K562 (cell line): Measurements from ENCODE around the gene TXN2. TPM values are rescaled to one million over a fixed set of nuclear protein-coding genes. Genes with fewer than 3 reads are reported as not detected.
A peak's percentile ranks its signal among the peaks of the same experiment; 100 is the strongest.

Source experiments
- ATF1 ChIP-seq, 2 experiments: fragments of 450-650 bp in 1 of 2; IDR thresholded peaks; 2 replicates each; pipeline ENCODE4 v1.6.1; 2016; ENCODE audit warnings: missing compliant biosample characterization in 1 of 2, missing genetic modification characterization in 1 of 2
- CBFB ChIP-seq: sonication (generic); formaldehyde crosslinking; IDR thresholded peaks from 2 replicates; pipeline ENCODE4 v1.4.0; 2020; ENCODE audit warnings: mild to moderate bottlenecking, missing genetic modification reagents
- ETS2 ChIP-seq: IDR thresholded peaks from 2 replicates; pipeline ENCODE4 v1.6.1; 2016; ENCODE audit warnings: borderline replicate concordance, missing genetic modification characterization, mild to moderate bottlenecking, moderate library complexity, missing compliant biosample characterization; ENCODE audit not compliant: poor library complexity, severe bottlenecking
- HNRNPK ChIP-seq: fragments of 200-400 bp; formaldehyde crosslinking; IDR thresholded peaks from one replicate; pipeline ENCODE4 v1.6.1; 2018; ENCODE audit warnings: mild to moderate bottlenecking, low read depth, low read length; ENCODE audit not compliant: poor library complexity, severe bottlenecking
- IFI16 ChIP-seq: fragments of 250-450 bp; sonication (Bioruptor Pico); IDR thresholded peaks from 2 replicates; pipeline ENCODE4 v2.1.2; 2022; ENCODE audit warnings: mild to moderate bottlenecking, inconsistent platforms
- MAFG ChIP-seq: fragments of 450-650 bp; conservative IDR thresholded peaks from 2 replicates; pipeline ENCODE4 v1.6.1; 2016; ENCODE audit warnings: missing genetic modification characterization, missing compliant biosample characterization
- OTX1 ChIP-seq: fragments of 450-650 bp; formaldehyde crosslinking; IDR thresholded peaks from 2 replicates; pipeline ENCODE4 v1.4.0; 2022; ENCODE audit warnings: mild to moderate bottlenecking
- SP2 ChIP-seq: IDR thresholded peaks from 2 replicates; pipeline ENCODE4 v1.6.1; 2011; ENCODE audit warnings: mild to moderate bottlenecking, low read depth, low read length, moderate library complexity; ENCODE audit not compliant: poor library complexity, severe bottlenecking; ENCODE audit errors: extremely low read depth
- TARDBP ChIP-seq: fragments of 450-650 bp; IDR thresholded peaks from 2 replicates; pipeline ENCODE4 v1.6.1; 2016
- TRIM24 ChIP-seq, 2 experiments: fragments of 450-650 bp; IDR thresholded peaks; 2 replicates each; pipeline ENCODE4 v1.6.1; 2016
- ZNF224 ChIP-seq: sonication (generic); formaldehyde crosslinking; IDR thresholded peaks from 2 replicates; pipeline ENCODE4 v1.8.0; 2022; ENCODE audit warnings: mild to moderate bottlenecking, missing genetic modification reagents
- ZNF507 ChIP-seq: conservative IDR thresholded peaks from 2 replicates; pipeline ENCODE4 v1.6.1; 2017; ENCODE audit warnings: missing genetic modification characterization, missing compliant biosample characterization
- ZNF589 ChIP-seq: fragments of 200-800 bp; sonication (Bioruptor generic); IDR thresholded peaks from 2 replicates; pipeline ENCODE4 v1.6.1; 2016; ENCODE audit warnings: low read depth, missing genetic modification characterization, missing compliant biosample characterization
- ZSCAN29 ChIP-seq: fragments of 450-650 bp; IDR thresholded peaks from 2 replicates; pipeline ENCODE4 v1.6.1; 2017
- polyA plus RNA-seq, 8 experiments: library from polyadenylated mRNA; depleted of rRNA in 4 of 8; stranded (reverse) in 5 of 8; unstranded in 3 of 8; fragments of >200 nt; fragmentation: Nextera tagmentation in 2 of 8; fragmentation: Illumina TruSeq in 1 of 8; extraction: Ambion mirVana in 2 of 8; extraction: Trizol in 1 of 8; gene quantifications; 2 replicates each; pipeline versions ENCODE4 v1.2.1 to v1.2.3, GENCODE V29; 2011 to 2014; ENCODE audit warnings: inconsistent platforms in 1 of 8, missing spikeins in 1 of 8
- total RNA-seq, 7 experiments: library from RNA; depleted of rRNA in 6 of 7; stranded (reverse); fragments of >200 nt in 6 of 7; fragmentation: Illumina TruSeq in 2 of 7; extraction: Trizol in 2 of 7; gene quantifications; 2 replicates each; pipeline versions ENCODE4 v1.2.1 to v1.2.3, GENCODE V29; 2011 to 2021; ENCODE audit warnings: low replicate concordance in 1 of 7
- TF ChIP-seq, protein P1 (sequence below), 2 experiments: fragments of 150-350 bp in 1 of 2; IDR thresholded peaks; 2 replicates each; pipeline ENCODE4 v1.6.1; 2012 to 2016; ENCODE audit warnings: low read depth in 2 of 2, low read length in 2 of 2, mild to moderate bottlenecking in 1 of 2, moderate library complexity in 1 of 2
- TF ChIP-seq, protein P2 (sequence below): sonication (generic); formaldehyde crosslinking; IDR thresholded peaks from 2 replicates; pipeline ENCODE4 v1.8.1; 2023; ENCODE audit warnings: mild to moderate bottlenecking, missing genetic modification reagents, moderate library complexity
- TF ChIP-seq, protein P3 (sequence below): fragments of 250-450 bp; sonication (Bioruptor Pico); IDR thresholded peaks from 2 replicates; pipeline ENCODE4 v1.8.0; 2021; ENCODE audit warnings: mild to moderate bottlenecking, moderate library complexity
- TF ChIP-seq, protein P4 (sequence below), 2 experiments: fragments of 250-450 bp in 1 of 2; fragments of 450-650 bp in 1 of 2; sonication (Bioruptor Pico) in 1 of 2; IDR thresholded peaks; 2 replicates each; pipeline versions ENCODE4 v1.6.1 to v1.8.0; 2016 to 2021; ENCODE audit warnings: mild to moderate bottlenecking in 2 of 2, moderate library complexity in 2 of 2, missing compliant biosample characterization in 1 of 2, missing genetic modification characterization in 1 of 2
- TF ChIP-seq, protein P5 (sequence below): fragments of 450-650 bp; formaldehyde crosslinking; IDR thresholded peaks from 2 replicates; pipeline ENCODE4 v1.4.0; 2020; ENCODE audit warnings: mild to moderate bottlenecking

Gene TXN2
- total and polyA plus RNA-seq, 9 of the 15 experiments (the other 6 are each of a cell fraction or from before 2014, with no cell fraction given): 48.5 to 399 (median 118) TPM

DNA sequence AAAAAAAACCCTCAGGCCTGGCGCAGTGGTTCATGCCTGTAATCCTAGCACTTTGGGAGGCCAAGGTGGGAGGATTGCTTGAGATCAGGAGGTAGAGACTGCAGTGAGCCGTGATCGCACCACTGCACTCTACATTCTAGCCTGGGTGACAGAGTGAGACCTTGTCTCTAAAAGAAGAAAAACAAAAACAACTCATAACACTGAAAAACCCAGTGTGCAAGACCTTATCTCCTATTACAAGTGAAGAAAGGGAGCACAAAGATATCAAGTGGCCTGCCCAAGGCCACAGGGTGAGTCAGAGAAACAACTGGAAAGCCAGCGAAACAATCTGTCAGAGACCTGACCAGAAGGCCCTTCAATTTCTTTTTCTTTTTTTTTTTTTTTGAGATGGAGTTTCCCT is 2.5 kb downstream of the TXN2 start (continued):
- TF ChIP-seq ZNF224 (CRISPR knock-in tag) (no peak), OTX1 (no peak), HNRNPK (no peak), ZNF589 (no peak; the same call in 1 of the 2 replicates), IFI16 (CRISPR knock-in tag) (no peak), TRIM24 (IDR thresholded peaks at IDR 0.05) (peak; percentile 71 to 86), MAFG (tag) (no peak), SP2 (no peak), ETS2 (tag) (no peak), TARDBP (no peak), CBFB (CRISPR knock-in tag) (no peak), ATF1 (CRISPR knock-in tag; IDR thresholded peaks at IDR 0.05) (no peak), ATF1 (tag; IDR thresholded peaks at IDR 0.05) (no peak), ZNF507 (tag) (no peak), ZSCAN29 (no peak)
- TF ChIP-seq, protein P1, sequence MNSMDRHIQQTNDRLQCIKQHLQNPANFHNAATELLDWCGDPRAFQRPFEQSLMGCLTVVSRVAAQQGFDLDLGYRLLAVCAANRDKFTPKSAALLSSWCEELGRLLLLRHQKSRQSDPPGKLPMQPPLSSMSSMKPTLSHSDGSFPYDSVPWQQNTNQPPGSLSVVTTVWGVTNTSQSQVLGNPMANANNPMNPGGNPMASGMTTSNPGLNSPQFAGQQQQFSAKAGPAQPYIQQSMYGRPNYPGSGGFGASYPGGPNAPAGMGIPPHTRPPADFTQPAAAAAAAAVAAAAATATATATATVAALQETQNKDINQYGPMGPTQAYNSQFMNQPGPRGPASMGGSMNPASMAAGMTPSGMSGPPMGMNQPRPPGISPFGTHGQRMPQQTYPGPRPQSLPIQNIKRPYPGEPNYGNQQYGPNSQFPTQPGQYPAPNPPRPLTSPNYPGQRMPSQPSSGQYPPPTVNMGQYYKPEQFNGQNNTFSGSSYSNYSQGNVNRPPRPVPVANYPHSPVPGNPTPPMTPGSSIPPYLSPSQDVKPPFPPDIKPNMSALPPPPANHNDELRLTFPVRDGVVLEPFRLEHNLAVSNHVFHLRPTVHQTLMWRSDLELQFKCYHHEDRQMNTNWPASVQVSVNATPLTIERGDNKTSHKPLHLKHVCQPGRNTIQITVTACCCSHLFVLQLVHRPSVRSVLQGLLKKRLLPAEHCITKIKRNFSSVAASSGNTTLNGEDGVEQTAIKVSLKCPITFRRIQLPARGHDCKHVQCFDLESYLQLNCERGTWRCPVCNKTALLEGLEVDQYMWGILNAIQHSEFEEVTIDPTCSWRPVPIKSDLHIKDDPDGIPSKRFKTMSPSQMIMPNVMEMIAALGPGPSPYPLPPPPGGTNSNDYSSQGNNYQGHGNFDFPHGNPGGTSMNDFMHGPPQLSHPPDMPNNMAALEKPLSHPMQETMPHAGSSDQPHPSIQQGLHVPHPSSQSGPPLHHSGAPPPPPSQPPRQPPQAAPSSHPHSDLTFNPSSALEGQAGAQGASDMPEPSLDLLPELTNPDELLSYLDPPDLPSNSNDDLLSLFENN (IDR thresholded peaks at IDR 0.05; ENCODE audit: low read depth in 2 of 2, low read length in 2 of 2): 0 out of 4 replicates have a peak, but pooled peaks of 1 of the 2 experiments have one; percentile 59
- TF ChIP-seq, protein P2, sequence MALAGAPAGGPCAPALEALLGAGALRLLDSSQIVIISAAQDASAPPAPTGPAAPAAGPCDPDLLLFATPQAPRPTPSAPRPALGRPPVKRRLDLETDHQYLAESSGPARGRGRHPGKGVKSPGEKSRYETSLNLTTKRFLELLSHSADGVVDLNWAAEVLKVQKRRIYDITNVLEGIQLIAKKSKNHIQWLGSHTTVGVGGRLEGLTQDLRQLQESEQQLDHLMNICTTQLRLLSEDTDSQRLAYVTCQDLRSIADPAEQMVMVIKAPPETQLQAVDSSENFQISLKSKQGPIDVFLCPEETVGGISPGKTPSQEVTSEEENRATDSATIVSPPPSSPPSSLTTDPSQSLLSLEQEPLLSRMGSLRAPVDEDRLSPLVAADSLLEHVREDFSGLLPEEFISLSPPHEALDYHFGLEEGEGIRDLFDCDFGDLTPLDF (CRISPR knock-in tag): no peak
- TF ChIP-seq, protein P3, sequence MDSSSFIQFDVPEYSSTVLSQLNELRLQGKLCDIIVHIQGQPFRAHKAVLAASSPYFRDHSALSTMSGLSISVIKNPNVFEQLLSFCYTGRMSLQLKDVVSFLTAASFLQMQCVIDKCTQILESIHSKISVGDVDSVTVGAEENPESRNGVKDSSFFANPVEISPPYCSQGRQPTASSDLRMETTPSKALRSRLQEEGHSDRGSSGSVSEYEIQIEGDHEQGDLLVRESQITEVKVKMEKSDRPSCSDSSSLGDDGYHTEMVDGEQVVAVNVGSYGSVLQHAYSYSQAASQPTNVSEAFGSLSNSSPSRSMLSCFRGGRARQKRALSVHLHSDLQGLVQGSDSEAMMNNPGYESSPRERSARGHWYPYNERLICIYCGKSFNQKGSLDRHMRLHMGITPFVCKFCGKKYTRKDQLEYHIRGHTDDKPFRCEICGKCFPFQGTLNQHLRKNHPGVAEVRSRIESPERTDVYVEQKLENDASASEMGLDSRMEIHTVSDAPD (CRISPR knock-in tag): no peak
- TF ChIP-seq, protein P4, sequence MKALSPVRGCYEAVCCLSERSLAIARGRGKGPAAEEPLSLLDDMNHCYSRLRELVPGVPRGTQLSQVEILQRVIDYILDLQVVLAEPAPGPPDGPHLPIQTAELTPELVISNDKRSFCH (CRISPR knock-in tag; IDR thresholded peaks at IDR 0.05): no peak
- TF ChIP-seq, protein P4 (tag; IDR thresholded peaks at IDR 0.05): no peak
- TF ChIP-seq, protein P5, sequence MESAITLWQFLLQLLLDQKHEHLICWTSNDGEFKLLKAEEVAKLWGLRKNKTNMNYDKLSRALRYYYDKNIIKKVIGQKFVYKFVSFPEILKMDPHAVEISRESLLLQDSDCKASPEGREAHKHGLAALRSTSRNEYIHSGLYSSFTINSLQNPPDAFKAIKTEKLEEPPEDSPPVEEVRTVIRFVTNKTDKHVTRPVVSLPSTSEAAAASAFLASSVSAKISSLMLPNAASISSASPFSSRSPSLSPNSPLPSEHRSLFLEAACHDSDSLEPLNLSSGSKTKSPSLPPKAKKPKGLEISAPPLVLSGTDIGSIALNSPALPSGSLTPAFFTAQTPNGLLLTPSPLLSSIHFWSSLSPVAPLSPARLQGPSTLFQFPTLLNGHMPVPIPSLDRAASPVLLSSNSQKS (CRISPR knock-in tag): no peak
